CD4-positive, alpha-beta T cell treated with Interleukin-6 at 100 ng/mL for 8 hours (primary cell): ENCODE results near the gene RTEL1.
"Not testable (repeated sequence)": the region's sequence is repeated elsewhere in the genome, so short reads cannot be mapped to it uniquely, and the experiment has no call there.

Experiments used
- DNase-seq: peaks from one replicate; pipeline ENCODE4 v3.0.0-alpha.2; 2020; ENCODE audit warnings: mixed read lengths, low spot score

RTEL1 gene

DNA sequence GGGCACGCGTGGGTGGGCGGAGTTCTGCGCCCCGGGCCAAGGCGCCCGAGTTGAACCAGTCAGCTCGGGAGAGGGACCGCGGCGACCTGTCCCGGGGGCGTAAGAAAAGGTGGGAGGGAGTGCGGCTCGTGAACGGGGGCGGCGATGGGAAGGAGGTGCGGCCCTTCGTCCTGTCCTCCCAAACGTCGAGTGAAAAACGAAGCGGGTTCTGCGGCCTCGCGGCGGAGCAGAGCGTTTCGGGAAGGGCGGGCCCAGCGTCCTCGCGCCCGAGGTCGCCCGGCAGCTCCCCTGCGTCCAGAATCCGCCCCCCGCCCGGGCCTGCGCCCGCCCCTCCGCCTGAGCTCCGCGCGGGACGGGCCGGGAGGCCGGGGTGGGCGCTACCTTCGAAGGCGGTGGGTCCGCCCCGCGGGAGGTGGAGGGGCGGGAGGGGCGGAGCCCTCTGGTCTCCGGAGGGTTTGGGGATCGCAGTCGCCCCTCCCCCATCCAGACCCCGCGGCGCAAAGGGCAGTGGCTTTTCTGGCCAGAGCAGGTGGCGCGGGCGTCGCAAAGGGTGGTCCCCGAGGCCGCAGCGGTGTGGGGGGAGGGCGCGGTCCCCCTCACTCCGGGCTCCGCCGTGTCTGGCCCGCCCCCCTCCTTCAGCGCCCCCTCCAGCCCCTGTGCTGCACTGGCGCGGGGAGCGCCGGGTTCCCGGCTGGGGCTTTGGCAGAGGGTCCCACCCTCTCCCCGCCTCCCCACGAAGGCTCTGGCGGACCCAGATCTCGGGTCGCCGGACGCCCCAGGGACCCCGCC is 5.7 kb upstream of the RTEL1 start:
- no peak for DNase-seq

DNA sequence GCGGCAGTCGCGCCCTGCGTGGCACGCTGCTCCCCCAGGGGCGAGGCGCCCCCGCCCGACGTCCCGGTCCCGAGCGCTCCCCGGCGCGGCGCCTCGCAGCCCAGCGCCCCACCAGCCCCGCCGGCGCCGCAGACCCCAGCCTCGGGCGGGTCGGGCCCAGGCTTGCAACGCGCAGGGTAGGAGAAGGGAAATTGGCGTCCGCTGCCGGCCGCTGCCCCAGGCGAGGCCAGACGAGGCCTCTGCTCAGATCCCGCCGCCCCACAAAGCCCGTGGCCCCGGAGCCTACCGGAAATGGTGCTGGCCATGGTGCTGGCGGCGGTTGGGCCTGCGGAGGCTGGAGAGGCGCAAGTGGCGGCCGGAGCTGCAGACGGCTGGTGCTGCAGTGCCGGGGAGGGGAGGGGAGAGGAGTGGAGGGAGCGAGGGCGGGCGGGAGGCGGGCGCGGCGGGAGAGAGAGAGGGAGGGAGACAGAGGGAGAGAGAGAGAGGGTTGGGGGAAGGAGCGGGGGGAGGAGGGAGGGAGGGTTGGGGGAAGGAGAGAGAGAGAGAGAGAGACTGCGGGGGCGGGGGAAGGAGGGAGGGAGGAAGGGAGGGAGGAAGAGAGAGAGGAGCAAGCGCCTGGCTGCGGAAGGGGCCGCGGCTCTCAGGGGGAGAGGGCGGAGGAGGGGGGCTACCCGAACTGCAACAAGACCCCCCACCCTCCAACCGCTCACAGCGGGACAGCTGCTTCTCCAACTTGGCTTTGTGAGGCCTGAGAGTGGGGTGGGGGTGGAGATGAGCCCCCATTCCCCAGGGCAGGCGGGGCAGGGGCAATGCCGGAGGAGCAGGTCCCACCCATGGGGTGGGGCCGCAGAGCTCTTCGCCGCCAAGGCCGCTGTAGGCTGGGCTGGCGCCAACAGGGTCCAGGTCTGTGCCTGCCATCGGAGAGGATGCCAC is 4.8 kb upstream of the RTEL1 start, which contains the start of gene STMN3:
Gene STMN3 (minus strand): TSS at position 384 of the 933 bp plus-strand sequence. CDS start 79 bp downstream, at position 305.
- peak; percentile 82 for DNase-seq

DNA sequence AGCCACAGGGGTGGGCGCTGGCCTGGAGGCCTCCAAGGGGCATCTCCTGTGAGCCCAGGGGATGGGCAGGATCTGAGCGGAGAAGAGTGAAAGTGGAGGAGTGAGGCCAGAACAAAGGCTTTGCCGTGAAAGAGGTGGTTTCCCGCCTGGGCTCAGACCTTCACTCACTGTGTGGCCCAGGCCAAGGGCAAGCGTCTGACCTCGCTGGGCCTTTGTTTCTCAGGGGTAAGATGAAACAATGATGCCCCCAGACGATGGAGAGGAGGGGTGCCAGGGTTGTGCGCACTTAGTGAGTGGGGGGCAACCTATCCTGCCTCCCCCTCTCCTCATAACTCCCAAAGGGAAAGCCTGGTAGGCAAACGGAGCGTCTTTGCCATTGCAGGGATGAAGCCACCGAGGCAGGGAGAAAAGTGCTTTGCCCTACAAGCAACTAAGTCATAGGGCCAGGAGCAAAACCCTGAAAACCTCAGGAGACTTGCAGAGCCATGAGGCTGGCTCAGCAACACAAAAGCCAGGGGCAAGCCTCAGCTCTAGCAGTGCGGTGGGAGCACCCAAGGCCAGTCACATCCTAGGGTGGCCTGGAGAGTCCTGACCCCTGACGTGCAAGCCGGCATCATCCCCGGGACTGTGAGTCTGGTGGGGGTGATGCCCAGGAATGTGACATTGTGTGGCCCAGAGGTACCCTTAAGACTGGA is 4.0 kb upstream of the RTEL1 start:
- DNase-seq = no peak

DNA sequence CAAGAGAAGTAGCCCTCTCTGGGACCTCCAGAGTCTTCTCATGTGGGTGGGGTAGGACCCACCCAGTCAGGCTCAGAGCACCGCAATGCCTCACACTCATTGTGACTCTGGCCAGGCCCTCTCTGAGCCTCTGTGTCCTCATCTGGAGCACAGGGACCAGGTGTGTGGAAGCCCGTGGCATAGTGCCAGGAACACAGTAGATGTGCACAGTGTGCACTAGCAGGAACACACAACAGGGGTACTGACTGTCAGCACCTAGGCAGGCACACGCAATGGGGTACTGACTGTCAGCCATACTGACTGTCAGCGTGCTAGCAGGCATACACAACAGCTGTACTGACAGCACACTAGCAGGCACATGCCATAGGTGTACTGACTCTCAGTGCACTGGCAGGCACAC is 2.9 kb upstream of the RTEL1 start:
- no peak for DNase-seq

DNA sequence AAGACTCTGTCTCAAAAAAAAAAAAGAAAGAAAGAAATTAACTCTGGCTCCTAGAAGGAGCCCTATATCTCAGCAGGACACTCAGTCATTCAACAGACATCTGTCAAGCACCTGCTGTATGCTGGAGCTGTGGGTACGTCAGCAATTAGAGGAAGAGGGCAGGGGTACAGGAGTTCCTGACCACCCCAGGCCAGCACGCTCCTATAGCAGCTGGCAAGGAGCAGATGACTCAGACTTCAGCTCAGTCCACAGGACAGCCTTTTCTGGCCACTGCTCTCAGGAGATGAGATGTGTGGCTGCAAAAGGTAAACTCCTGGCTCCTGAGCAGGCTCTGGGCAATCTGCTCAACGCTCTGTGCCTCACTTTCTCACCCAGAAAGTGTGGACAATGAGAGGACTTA is 1.7 kb upstream of the RTEL1 start:
- no peak for DNase-seq

DNA sequence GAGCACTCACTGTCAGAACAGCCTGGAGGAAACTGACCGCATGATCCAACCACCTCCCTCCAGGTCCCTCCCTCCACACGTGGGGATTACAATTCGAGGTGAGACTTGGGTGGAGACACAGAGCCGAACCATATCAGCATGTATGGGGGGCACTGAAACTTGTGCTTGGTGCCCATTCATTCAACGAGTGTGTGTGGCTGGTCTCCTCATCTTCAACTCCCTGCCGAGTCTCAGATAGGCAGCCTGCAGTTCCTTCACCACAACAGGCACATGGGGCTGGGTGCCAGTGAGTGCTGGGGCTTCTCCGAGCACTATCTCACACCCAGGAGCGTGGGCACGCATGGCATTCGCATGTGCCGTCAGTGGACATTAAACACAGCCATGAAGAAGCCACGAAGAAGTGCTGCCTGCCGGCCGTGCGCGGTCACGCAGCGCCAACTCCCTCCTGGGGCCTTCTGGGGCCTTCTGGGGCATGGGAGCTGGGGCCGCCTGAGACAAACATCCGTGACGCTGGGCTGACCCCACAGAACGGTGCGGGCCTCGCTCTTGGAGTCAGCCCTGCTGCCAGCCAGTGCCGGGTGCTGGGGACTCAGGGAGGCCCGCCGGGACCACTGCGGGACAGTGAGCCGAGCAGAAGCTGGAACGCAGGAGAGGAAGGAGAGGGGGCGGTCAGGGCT is 714 bp upstream of the RTEL1 start:
- no peak for DNase-seq

DNA sequence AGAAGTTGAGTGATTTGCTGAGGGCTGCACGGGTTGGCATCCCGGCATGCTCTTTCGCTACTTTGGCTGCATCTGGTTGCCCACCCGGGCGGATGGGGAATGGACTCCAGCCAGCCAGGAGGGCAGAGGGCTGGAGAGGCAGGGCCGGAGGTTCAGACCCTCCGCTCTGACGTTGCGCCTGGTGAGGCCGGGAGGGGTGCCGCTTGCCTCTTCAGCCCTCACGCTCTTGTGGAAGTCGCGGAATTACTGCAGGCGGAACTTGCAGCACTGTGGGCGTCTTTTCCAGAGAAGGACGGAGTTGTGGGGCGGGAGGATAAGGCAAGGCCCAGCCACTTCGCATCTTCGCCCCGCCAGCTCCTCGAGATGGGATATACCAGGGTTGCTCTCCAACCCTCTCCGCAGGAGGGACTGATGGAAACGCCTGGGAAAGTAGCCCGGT is 656 bp downstream of the RTEL1 start:
- no peak for DNase-seq

DNA sequence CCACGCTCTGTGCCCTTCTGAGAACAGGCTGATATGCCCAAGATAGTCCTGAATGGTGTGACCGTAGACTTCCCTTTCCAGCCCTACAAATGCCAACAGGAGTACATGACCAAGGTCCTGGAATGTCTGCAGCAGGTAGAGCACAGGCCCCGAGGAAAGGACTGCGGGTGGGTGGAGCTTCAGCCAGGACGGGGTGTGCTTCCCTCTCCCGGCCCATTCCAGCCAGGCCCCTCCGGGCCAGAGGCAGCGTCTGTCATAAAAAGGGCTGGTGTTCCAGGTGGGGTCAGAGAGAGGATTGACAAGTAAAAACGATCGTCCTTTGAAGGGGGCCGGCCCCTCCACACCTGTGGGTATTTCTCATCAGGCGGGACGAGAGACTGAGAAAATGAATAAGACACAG is 1.3 kb downstream of the RTEL1 start:
- DNase-seq = no peak

DNA sequence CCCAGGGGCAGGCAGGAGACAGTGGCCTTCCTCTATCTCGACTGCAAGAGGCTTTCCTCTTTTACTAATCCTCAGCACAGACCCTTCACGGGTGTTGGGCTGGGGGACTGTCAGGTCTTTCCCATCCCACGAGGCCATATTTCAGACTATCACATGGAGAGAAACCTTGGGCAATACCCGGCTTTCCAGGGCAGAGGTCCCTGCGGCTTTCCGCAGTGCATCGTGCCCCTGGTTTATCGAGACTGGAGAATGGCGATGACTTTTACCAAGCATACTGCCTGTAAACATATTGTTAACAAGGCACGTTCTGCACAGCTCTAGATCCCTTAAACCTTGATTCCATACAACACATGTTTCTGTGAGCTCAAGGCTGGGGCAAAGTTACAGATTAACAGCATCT is 2.1 kb downstream of the RTEL1 start:
- not testable (repeated sequence) for DNase-seq

DNA sequence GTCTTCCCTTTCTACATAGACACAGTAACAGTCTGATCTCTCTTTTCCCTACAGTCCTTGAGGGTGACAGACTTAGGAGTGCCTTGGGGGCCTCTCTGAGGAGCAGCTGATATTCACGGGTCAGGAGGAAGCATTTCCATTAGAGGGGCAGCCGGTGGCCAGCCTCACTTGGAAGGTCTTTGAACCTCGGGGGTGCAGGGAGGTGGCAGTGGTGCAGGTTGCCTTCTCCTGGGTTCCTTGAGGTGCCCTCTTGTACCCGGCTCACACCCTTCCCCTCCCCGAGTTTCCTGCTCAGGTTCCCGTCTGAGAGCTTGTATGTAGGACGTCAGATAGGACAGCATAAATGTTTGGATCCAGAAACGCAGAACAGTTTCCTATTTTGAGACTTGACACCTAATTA is 2.5 kb downstream of the RTEL1 start:
- no peak for DNase-seq

DNA sequence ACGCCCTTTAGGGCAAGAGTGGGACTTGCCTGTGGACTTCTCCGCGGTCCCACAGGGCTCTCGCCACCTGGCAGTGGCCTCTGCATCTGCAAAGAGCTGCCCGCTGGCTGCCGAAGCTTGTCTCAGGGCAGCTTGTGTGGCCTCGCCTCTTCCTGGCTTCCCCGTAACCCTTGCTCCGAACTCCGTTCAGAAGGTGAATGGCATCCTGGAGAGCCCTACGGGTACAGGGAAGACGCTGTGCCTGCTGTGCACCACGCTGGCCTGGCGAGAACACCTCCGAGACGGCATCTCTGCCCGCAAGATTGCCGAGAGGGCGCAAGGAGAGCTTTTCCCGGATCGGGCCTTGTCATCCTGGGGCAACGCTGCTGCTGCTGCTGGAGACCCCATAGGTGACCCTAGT is 3.0 kb downstream of the RTEL1 start:
- no peak for DNase-seq

DNA sequence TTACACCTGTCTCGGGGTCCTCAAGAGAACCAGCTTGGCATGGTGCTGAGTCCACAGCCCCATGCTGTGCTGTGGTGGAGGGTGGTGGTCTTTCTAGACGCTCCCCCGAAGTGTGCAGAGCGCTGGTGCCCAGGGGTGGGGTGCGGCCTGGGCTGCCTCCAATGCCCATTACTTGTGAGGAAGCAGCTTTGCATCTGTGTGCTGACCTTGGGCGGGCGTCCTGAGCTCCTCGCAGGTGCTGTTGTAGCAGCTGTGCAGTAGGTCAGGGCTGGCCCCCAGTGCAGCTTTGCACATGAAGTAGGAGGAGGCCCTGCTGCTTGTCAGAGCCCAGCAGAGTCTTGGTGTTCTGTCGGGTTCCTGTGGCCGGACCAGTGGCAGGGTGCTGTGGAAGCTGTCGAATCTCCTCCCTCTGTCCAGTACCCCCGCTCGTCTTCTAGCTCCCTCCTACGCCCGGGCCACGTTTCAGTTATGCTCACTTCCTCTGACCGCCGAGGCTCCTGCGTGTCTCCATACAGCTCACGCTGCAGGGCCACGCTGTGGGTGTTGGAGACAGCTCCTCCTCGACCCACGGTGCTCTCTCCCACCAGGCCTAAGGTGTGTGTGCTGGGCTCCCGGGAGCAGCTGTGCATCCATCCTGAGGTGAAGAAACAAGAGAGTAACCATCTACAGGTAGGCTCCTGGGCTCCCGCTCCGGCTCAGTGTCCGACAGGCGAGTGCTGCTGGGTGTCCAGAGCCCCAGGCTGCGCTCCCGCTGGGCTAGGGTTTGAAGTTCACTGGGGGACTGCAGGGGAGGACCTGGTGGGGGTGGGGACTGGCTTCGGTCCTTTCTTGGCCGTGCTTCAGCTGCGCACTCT is 4.1 kb downstream of the RTEL1 start:
- DNase-seq = no peak

DNA sequence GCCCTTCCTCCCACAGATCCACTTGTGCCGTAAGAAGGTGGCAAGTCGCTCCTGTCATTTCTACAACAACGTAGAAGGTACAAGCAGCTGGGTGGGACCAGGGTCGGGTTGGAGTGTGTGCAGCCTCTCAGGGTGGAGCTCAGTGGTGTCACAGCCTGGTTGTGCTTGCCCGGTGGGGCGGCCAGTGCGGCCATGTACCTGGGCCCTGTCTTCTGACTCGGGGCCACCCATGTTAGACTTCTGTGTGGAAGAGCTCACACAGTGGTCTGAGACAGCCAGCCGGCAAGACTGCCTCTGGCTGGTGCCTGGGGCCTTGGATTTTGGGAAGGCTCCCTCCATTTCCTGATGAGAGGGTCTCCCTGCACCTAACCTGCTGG is 4.7 kb downstream of the RTEL1 start:
- no peak for DNase-seq

DNA sequence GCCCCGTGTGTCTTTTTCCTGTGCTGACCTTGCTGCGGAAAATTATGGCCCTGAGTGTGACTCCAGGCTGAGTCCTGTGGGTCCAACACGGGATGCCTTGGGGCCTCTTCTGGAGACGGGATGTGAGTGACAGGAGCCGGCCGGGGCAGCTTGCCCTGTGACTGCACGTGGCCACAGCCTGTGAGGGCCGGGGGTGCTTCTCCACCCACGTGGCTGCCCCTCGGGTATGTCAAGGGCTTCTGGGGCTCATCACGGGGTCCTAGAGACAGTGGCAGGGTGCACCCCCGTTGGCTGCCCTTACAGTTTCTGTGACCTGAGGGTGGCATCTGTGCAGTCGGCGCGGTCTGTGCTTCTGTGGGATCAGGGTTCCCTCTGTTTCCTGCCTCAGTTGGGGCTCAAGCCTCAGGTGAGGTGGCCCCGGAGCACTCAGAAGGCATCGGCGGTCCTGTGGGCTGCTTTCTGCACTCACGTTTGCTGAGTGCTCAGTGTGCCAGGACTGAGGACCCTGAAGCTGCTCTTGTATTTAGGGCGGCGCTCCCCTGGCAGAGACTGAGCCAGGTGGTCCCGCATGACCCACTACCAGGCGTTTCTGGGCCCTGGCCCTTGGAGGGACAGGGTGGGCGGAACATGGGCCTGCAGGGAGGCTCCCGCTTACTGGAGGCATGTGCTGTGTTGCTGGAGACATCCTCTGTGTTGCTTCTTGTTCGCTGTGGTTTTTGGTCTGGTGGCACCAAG is 5.4 kb downstream of the RTEL1 start:
- no peak for DNase-seq

DNA sequence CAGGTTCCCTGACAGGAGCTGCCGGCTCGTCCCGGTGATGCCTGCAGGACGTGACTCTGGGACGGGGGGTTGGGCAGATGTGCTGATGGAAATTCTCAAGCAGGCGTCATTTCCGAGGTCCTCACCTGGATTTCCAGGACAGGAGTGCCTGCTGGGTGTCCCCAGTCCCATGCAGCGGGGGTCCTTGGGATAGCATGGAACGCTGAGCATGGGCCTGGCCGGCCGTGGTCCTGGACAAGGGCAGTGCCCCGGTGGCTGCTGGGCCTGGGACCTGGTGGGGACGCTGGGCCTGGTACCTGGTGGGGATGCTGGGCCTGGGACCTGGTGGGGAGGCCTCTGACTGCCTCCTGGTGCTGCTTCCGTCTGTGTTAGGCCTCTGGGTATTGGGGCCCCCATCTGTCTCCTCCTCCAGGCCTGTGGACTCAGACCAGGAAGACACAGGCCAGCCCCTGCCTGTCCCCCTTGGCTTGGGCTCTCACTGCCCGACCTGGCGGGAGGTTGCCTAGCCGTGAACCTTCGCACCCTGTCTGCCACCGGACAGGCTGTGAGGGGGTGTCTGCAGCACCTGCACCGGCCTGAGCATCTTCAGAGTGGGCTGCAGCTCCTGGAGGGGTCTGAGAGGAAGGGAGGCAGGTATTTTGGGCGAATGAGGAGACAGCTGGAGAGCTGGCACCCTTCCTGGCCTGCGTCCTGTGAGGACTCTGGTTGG is 6.2 kb downstream of the RTEL1 start:
- DNase-seq = no peak

DNA sequence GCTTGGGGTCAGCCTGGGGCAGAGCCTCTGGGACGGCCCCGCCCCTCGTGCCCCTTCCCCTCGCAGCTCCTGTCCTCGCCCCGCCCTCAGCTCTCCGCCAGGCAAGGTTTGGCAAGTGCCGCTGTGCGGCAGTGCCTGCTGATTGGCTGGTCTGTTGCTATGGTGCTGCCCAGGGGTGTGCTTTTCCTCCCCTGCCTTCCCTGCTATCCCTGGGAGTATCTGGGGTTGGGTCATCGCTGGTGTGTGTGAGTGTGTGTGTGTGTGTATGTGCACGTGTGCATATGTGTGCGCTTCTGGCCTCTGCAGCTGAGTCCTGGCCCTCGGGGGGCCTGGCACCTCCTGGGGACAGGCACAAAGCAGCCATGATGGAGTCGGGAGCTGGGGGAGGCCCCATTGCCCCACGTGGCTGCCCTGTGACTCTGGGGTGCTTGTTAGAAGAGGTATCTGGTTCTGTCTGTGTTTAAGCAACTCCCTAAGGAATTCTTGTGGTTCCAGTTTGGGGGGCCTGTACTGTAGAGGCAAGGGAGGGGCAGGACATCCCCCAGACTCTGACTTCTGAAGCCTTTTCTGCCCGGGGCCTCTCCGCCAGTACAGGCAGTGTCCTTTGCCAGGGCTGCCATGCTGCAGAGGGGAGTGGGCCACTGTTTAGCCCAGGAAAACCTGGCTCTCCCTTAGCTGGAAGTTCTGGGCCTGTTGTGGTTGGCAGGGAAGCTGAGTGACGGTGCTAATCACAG is 6.9 kb downstream of the RTEL1 start:
- DNase-seq = no peak

DNA sequence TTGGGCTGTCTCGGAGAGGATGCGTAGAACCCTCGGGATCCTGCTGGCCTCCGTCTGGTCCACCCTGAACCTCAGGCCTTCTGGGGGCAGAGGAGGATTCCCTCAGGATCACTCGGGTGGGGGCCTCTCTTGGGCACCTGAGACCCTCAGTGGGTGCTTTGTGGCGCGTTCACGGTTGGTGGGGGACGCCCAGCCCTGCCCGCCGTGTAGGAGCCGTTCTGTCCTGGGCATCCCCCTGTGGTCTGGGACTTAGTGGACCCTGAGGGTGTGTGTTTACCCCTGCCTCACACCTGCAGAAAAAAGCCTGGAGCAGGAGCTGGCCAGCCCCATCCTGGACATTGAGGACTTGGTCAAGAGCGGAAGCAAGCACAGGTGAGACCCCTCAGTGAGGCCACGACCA is 7.6 kb downstream of the RTEL1 start:
- DNase-seq = no peak

DNA sequence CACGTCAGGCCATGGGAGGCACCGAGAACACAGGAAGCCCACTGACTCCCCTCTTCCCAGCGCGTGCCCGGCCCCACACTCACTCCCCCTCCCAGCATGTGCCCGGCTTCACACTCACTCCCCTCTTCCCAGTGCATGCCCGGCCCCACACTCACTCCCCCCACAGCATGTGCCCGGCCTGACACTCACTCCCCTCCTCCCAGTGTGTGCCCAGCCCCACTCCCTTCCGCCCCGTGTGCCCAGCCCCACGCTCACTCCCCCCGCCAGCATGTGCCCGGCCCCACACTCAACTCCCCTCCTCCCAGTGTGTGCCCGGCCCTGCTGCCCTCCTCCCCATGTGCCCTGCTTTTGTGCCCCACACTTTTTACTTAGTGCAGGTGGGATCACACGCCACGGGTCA is 9.7 kb downstream of the RTEL1 start:
- no peak for DNase-seq

DNA sequence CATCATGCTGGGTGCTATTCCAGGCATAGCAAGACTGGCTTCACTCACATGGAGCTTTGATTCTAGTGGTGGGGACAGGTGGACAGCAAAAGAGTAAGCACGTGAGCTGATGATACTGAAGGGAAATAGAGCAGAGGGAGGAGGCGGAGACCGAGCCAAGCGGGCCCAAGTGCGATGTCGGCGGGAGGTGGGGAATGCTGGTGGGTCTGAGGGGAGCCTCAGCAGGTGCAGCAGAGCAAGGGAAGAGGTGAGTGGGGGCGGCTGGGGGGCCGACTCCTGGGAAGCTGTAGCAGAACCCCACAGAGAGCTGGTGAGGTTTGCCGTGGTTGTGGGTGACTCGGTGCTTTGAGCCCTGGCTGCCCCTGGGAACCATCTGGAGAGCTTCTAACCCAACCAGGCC is 10.2 kb downstream of the RTEL1 start:
- DNase-seq = no peak
